K562 (cell line): ENCODE measurements around the gene B3GALT4. TPM values are rescaled to one million over a fixed set of nuclear protein-coding genes. Genes with fewer than 3 reads are reported as not detected.
A peak's percentile ranks its signal among the peaks of the same experiment; 100 is the strongest.

Experiments used
- BRD4 ChIP-seq: fragments of 200-600 bp; sonication (generic); IDR thresholded peaks from 2 replicates; pipeline ENCODE4 v1.6.1; 2017; ENCODE audit warnings: inconsistent platforms
- DIDO1 ChIP-seq: fragments of 450-650 bp; IDR thresholded peaks from 2 replicates; pipeline ENCODE4 v1.6.1; 2016; ENCODE audit warnings: low read depth, missing biosample characterization, missing genetic modification characterization
- ESRRB ChIP-seq: fragments of 250-450 bp; sonication (Bioruptor Pico); IDR thresholded peaks from 2 replicates; pipeline ENCODE4 v1.5.0; 2020; ENCODE audit warnings: mild to moderate bottlenecking, moderate library complexity, borderline replicate concordance
- FOXM1 ChIP-seq, 2 experiments: fragments of 450-650 bp in 1 of 2; sonication (generic) in 1 of 2; formaldehyde crosslinking in 1 of 2; IDR thresholded peaks; 2 replicates each; pipeline versions ENCODE4 v1.6.1 to v1.9.0; 2017 to 2022; ENCODE audit warnings: low read depth in 2 of 2, mild to moderate bottlenecking in 2 of 2, missing genetic modification reagents in 1 of 2, moderate library complexity in 1 of 2
- FOXP4 ChIP-seq: sonication (generic); formaldehyde crosslinking; IDR thresholded peaks from 2 replicates; pipeline ENCODE4 v1.8.0; 2022; ENCODE audit warnings: mild to moderate bottlenecking, missing genetic modification reagents, borderline replicate concordance
- HES1 ChIP-seq: fragments of 450-650 bp; IDR thresholded peaks from 2 replicates; pipeline ENCODE4 v1.6.1; 2016; ENCODE audit warnings: low read depth, mild to moderate bottlenecking, moderate library complexity
- SFPQ ChIP-seq: fragments of 200-400 bp; formaldehyde crosslinking; IDR thresholded peaks from 2 replicates; pipeline ENCODE4 v1.6.1; 2017; ENCODE audit warnings: mild to moderate bottlenecking, low read depth, low read length, moderate library complexity
- ZNF184 ChIP-seq: sonication (generic); formaldehyde crosslinking; IDR thresholded peaks from 2 replicates; pipeline ENCODE4 v1.5.0; 2020; ENCODE audit warnings: missing genetic modification reagents
- polyA plus RNA-seq, 8 experiments: library from polyadenylated mRNA; depleted of rRNA in 4 of 8; stranded (reverse) in 5 of 8; unstranded in 3 of 8; fragments of >200 nt; fragmentation: Nextera tagmentation in 2 of 8; fragmentation: Illumina TruSeq in 1 of 8; extraction: Ambion mirVana in 2 of 8; extraction: Trizol in 1 of 8; gene quantifications; 2 replicates each; pipeline versions ENCODE4 v1.2.1 to v1.2.3, GENCODE V29; 2011 to 2014; ENCODE audit warnings: inconsistent platforms in 1 of 8, missing spikeins in 1 of 8
- total RNA-seq, 7 experiments: library from RNA; depleted of rRNA in 6 of 7; stranded (reverse); fragments of >200 nt in 6 of 7; fragmentation: Illumina TruSeq in 2 of 7; extraction: Trizol in 2 of 7; gene quantifications; 2 replicates each; pipeline versions ENCODE4 v1.2.1 to v1.2.3, GENCODE V29; 2011 to 2021; ENCODE audit warnings: low replicate concordance in 1 of 7

The B3GALT4 gene
- total and polyA plus RNA-seq, 9 of the 15 experiments (the other 6 are each of a cell fraction or from before 2014, with no cell fraction given): 0.11 to 1.3 (median 0.53) TPM; not detected in 1

- TF ChIP-seq FOXM1 (IDR thresholded peaks at IDR 0.05; ENCODE audit: low read depth): no peak
- no peak for TF ChIP-seq FOXM1 (CRISPR knock-in tag; IDR thresholded peaks at IDR 0.05; ENCODE audit: low read depth)
- TF ChIP-seq SFPQ: no peak
- no peak for TF ChIP-seq ZNF184 (CRISPR knock-in tag)
- TF ChIP-seq ESRRB (CRISPR knock-in tag): no peak
- TF ChIP-seq FOXP4 (CRISPR knock-in tag): no peak
- no peak for TF ChIP-seq DIDO1 (tag)
- TF ChIP-seq BRD4: 0 out of 2 replicates have a peak, but pooled peaks have one; percentile 31
- 0 out of 2 replicates have a peak, but pooled peaks have one; percentile 9 for TF ChIP-seq HES1
Measured at GRCh38 chr6:33320315-33321181, 43.6 kb downstream of the B3GALT4 start (continued).
